Inflammatory macrophage treated with lipopolysaccharide for 4 hours (primary cell): ENCODE data around the gene CD1B.
A peak's percentile ranks its signal among the peaks of the same experiment; 100 is the strongest.
"Not testable (repeated sequence)": the region's sequence is repeated elsewhere in the genome, so short reads cannot be mapped to it uniquely, and the experiment has no call there.

ENCODE experiments used
- DNase-seq: peaks from one replicate; pipeline ENCODE4 v3.0.0-alpha.2; 2020

CD1B gene

DNA sequence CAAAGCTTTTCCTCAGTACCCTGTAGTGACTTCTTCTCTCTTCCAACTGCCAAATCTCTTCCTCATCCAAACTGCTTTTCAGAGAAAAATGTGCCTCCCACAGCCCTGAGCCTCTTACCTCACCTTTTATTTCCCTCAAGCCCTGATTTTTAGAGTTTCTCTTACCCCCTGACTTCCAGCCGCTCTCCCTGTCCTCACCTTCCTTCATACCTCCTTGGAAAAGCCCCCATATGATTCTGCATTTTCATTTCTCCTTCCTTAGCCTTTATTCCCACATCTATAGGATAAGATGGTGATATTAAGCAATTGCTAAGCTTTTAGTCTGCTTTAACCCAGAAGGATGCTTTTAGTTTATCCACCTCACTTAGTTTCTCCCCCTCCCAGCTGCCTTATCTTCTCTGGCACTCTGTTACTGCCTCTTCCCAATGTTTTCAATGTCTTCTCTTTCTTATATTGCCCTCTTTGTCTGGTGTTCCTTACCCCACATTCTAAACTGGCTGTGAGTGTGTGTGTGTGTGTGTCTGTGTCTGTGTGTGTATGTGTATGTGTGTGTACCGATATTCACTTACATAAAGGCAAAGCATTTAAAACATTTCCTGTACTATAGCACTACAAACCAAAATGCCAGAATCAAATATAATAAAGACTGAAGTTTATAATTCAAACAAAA, at the start of gene CD1B:
Gene CD1B, minus strand, starts transcription at position 51 of the 670 bp plus-strand sequence. CDS start 108 bp downstream, outside the sequence.
- DNase-seq: no peak

GRCh38 chr1:158374860-158375259, 43.5 kb upstream of the CD1B start:
- peak; percentile 56 for DNase-seq

DNA sequence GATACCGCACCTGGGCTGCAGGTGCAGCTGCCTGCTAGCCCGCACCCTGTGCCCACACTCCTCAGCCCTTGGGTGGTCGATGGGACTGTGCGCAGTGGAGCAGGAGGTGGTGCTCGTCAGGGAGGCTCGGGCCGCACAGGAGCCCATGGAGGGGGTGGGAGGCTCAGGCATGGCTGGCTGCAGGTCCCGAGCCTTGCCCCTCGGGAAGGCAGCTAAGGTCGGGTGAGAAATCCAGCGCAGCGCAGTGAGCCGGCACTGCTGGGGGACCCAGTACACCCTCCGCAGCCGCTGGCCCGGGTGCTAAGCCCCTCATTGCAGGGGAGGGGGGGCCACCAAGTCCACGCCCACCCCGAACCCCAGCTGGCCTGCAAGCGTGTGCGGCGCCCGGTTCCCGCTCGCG, 42.8 kb upstream of the CD1B start:
- not testable (repeated sequence) for DNase-seq

- no peak for DNase-seq
These were observed 40.0 kb upstream of the CD1B start for GRCh38 chr1:158371188-158371953.

DNA sequence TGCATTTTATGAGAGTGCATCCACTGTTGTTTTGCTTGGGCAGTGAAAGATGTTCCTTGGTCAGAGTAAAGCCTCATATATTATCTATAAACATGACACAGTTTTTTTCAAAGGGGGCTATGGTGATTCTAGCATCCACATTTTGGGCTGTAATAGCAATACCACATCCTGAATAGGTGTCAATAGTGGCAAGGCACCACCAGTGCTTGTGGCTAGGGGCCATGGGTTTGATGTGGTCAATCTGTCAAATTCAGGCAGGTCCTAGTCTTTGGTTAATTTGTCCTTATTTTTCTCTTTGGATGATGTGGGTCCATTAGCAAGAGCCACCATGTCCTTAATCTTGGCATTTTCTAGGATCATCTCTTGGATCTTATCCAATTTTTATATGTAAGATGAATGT, 35.5 kb upstream of the CD1B start:
- no peak for DNase-seq

GRCh38 chr1:158362941-158363340, 31.6 kb upstream of the CD1B start:
- DNase-seq: no peak

DNA sequence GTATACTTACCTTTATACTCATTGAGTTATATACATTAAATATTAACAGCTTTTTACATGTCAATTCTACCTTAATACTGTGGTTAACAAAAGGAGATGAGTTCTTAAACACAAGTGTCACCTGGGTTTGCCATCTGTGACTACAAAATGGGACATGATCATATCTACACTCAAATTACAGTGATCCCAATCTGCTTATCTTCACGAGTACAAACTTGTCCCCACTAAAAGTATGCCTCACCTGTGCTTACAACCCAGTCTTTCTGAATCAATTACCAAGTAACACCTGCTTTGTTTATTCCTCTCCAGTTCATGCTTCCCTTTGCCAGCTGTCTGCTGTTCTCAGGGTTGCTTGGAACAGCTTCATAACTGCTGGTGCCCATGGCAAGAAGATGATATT, 31.2 kb upstream of the CD1B start:
- DNase-seq: no peak

GRCh38 chr1:158357441-158357840, 26.1 kb upstream of the CD1B start:
- no peak for DNase-seq

DNA sequence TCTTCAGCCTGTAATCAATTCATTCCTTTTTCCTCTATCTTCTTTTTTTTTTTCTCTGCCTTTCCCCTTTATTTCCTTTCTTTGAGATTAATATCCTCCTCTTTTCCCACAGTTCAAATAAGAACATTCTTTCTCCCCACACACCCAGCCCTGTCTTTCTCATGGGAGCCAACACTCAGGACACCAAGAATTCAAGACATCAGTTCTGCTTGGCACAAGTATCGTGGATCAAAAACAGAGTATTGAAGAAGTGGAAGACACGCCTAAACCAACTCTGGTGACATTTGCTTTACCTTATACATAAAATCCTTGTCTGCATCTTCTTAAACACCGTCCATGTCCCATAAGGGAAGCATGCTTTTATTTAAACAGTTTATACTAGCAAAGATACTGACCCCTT, 25.3 kb upstream of the CD1B start:
- no peak for DNase-seq

- DNase-seq: no peak
These were observed 24.5 kb upstream of the CD1B start for GRCh38 chr1:158355773-158356285.

DNA sequence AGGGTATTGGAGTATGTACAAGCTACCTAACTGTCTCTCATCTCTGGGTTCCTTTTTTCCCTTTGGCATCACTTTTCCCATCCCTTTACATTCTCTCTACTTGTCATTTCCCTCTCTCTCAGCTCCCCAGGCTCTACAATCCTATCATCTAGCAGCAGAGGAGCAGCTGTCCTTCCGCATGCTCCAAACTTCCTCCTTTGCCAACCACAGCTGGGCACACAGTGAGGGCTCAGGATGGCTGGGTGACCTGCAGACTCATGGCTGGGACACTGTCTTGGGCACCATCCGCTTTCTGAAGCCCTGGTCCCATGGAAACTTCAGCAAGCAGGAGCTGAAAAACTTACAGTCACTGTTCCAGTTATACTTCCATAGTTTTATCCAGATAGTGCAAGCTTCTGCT, 22.9 kb upstream of the CD1B start:
- peak; percentile 40 for DNase-seq

DNA sequence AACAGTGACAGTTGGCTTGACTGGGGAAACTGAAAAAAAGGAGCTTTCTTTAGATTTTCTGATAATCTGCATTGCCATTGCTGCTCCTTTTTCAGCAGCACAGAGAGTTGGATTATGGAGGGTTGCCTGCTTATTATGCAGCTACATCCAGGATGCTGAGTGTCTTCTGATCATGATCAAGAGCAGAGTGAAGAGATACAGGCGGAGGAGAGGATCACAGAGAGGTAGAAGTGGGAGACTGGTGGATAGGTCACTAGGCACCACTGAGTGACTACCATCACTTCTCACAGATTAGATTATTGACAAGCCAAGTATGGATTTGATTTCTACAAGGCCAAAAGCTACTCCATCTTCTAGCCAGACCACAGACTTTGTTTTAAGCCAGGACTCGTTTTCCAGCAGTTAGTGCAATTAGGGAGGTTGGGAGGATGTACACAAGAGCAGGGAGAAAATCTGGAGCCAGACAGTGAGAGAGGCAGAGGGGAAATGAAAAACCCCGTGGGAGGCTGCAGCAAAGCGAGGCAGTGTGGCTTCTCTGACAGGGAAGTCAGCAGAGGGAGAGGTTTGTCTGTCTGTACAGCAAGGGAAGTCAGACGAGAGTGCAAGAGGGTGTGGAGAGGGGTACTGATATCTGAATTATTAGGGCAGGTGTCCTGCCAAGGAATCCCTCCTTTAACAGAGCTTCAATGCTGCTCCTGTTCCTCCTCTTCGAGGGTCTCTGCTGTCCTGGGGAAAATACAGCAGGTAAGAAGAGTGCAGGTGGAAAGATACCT, 22.2 kb upstream of the CD1B start, which contains the start of gene CD1E:
Gene CD1E, plus strand, starts transcription at position 592 of the 773 bp plus-strand sequence. Its CDS starts 95 bp downstream, at position 687.
- peak; percentile 69 for DNase-seq

- not testable (repeated sequence) for DNase-seq
These were observed 17.6 kb upstream of the CD1B start for GRCh38 chr1:158348946-158349345.

- DNase-seq: not testable (repeated sequence)
These were observed 5.1 kb upstream of the CD1B start for GRCh38 chr1:158336413-158336812.

- no peak for DNase-seq
These were observed 3.8 kb upstream of the CD1B start for GRCh38 chr1:158335213-158335532.

DNA sequence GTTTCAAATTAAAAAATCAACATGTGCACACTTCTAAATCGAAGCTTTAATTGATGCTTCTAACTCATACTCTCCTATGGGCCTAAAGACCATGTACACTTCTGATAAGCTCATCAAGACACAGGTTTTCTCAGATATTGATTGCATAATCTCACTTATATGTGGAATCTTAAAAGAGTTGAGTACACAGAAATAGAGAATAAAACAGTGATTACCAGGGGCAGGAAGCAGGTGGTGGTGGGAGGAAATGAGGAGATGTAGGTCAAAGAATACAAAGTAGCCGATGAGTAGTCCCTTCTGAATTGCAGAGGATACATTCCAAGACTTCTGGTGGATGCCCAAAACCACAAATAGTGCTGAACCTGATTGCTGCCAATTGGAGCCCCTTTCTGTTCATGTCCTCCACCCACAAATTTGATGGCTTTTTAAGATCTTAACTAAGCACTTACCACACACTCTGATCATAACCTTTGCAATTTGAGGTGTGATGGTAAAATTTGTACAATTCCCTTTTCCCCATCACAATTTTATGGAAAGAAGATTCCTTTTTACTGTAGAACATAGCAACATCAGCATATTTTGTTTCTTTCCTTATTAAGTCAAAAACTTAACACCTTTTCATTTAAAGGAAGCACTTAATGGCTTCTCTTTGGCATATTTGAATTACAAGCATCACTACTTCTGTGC, 3.3 kb upstream of the CD1B start:
- no peak for DNase-seq

DNA sequence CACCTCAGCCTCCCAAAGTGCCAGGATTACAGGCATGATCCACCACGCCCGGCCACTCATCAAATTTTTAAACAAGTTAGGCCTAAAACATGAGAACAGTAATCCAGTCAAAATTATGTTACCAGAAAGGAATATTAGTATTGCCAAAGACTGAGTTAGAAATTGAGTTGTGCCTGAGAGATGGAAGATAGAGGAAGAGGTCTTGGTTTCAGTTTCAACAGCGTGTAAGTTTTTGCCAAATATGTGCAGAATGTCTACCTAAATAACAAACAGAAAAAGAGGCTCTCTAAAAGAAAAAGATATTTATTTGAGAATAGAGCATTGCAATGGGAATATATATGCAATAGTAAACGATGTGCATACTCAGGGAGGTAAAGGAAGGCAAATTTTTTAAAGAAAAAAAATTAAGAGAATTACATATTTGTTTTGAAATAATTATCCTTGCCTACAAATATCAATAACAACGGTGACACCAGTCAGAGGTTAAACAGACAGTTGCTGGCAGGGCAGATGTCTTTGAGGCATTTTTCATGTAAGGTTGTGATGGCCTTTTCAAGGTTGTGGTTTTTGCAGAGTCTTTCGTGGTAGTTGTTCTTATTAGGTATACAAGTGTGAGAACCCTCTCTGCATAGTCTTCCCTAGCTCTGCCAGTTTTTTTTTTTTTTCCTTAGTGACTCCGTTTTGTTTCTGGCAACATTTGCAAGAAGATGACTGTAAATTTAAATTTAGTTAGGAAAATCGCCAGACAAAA, 2.2 kb upstream of the CD1B start:
- DNase-seq: peak; percentile 69

DNA sequence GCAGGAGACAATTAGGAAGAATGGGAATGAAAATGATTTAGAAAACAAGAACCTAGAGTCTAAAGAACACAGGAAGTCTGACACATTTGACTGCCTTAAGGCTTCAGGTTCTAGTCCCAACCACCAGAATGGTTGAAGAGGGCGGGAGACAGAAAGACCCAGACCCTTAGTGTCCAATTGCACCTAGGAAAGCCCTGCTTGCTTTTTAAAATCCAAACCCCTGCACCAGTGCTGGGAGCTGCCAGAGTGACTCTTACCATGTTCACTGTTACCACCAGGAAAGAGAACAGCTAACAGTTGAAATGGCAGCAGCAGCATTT, 265 bp downstream of the CD1B start:
- DNase-seq: no peak

- no peak for DNase-seq
These were observed 783 bp downstream of the CD1B start for GRCh38 chr1:158330391-158331105.

DNA sequence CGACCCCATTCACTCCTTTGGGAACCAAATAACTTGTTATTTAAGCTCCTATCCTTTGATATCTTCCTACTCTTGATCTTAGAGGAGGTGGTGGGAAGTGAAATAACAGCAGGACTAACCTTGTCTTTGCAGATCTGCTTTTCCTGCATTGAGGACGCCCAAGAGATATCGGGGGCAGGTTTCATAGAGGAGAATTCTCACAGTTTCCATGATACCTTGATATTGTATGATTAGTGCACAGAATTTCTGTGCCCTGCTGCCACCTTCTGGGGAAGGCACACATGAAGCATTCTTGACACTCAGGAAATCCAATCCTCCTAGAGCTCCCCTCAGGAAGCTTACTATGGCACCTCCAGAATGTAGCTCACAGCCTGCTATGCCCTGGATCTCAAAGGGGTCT, 1.6 kb downstream of the CD1B start:
- DNase-seq: peak; percentile 49

- no peak for DNase-seq
These were observed 2.0 kb downstream of the CD1B start for GRCh38 chr1:158329300-158329699.

- DNase-seq: peak; percentile 82
These were observed 2.9 kb downstream of the CD1B start for GRCh38 chr1:158328426-158328825.
